Left ventricle myocardium inferior (tissue), 1 donor: ENCODE results near the gene KRT81. TPM values are rescaled to one million over a fixed set of nuclear protein-coding genes. Genes with fewer than 3 reads are reported as not detected.

ENCODE experiments used
- DNase-seq: peaks from one replicate; pipeline ENCODE4 v3.0.0-alpha.2; 2020
- H3K27ac ChIP-seq: fragments of 200-600 bp; replicated peaks from 2 replicates; pipeline ENCODE4 v1.8.0; 2021
- H3K27me3 ChIP-seq: fragments of 200-600 bp; 2 replicates; pipeline ENCODE4 v1.8.0; 2021; ENCODE audit warnings: low read depth
- H3K36me3 ChIP-seq: fragments of 200-600 bp; 2 replicates; pipeline ENCODE4 v1.8.0; 2021
- H3K4me1 ChIP-seq: fragments of 200-600 bp; 2 replicates; pipeline ENCODE4 v1.8.0; 2021
- H3K4me3 ChIP-seq: fragments of 200-600 bp; 2 replicates; pipeline ENCODE4 v1.8.0; 2021; ENCODE audit warnings: mild to moderate bottlenecking, moderate library complexity
- H3K9me3 ChIP-seq: fragments of 200-600 bp; replicated peaks from 2 replicates; pipeline ENCODE4 v1.8.0; 2021
- CTCF ChIP-seq: fragments of 200-600 bp; IDR thresholded peaks from 2 replicates; pipeline ENCODE4 v1.8.0; 2021; ENCODE audit warnings: antibody characterized with exemption, mild to moderate bottlenecking, borderline replicate concordance
- intact Hi-C: fragments of 100-400 bp; cut with micrococcal nuclease; formaldehyde crosslinking; loops from one replicate; pipeline ENCODE4 v1.11.0; 2022
- total RNA-seq: library from RNA; stranded (reverse); fragmentation: NEBNext Ultra II Directional; extraction: Animal tissue kit (Norgen Biotek cat#: 25700); gene quantifications from one replicate; pipeline ENCODE4 v1.2.1, GENCODE V29; 2021
- donor health status: DM: no; HTN: yes; CAD: no; lungs with severe emphysema.

Gene KRT81
- total RNA-seq, 1 donor from 2014 or later: not detected

GRCh38 chr12:52277486-52278245, 13.7 kb downstream of the KRT81 start:
- H3K27ac ChIP-seq: no peak overlapping the region
- H3K36me3 ChIP-seq: no peaks in the 10 kb centered on the region
- H3K9me3 ChIP-seq: no peaks in the 10 kb centered on the region
- peaks cover 30% of the 10 kb centered on the region for H3K4me1 ChIP-seq
- DNase-seq: no peak
- no peak overlapping the region for H3K4me3 ChIP-seq
- intact Hi-C loops: no loop called here
- TF ChIP-seq CTCF: no peak
- peaks cover 57% of the 10 kb centered on the region for H3K27me3 ChIP-seq

- Histone ChIP-seq H3K36me3 (no peaks in the 10 kb centered on the region), H3K4me1 (peaks cover 20% of the 10 kb centered on the region), H3K27me3 (peaks cover 67% of the 10 kb centered on the region), H3K27ac (no peak overlapping the region), H3K4me3 (no peak overlapping the region), H3K9me3 (no peaks in the 10 kb centered on the region)
- intact Hi-C loops: no loop called here
- DNase-seq: no peak
- TF ChIP-seq CTCF: no peak
These were observed 15.6 kb downstream of the KRT81 start for GRCh38 chr12:52275686-52276085.

- no peak within 1 kb of the TSS for H3K27ac ChIP-seq
- no peaks in the 10 kb centered on the region for H3K36me3 ChIP-seq
- DNase-seq: no peak
- no peak within 1 kb of the TSS for H3K4me3 ChIP-seq
- H3K27me3 ChIP-seq: peaks cover 74% of the 10 kb centered on the region
- intact Hi-C loops: no loop called here
- H3K9me3 ChIP-seq: no peaks in the 10 kb centered on the region
- TF ChIP-seq CTCF: no peak
- H3K4me1 ChIP-seq: peaks cover 10% of the 10 kb centered on the region
These were observed 16.7 kb downstream of the KRT81 start, which contains the start of gene KRT86 for GRCh38 chr12:52274521-52275120. Gene KRT86 (plus strand): TSS chr12:52274645. CDS start chr12:52301917, 27,272 bp downstream.

GRCh38 chr12:52271158-52271557, 20.2 kb downstream of the KRT81 start:
- no peaks in the 10 kb centered on the region for H3K36me3 ChIP-seq
- DNase-seq: no peak
- no peak overlapping the region for H3K27ac ChIP-seq
- no peak overlapping the region for H3K4me3 ChIP-seq
- no peaks in the 10 kb centered on the region for H3K9me3 ChIP-seq
- no peaks in the 10 kb centered on the region for H3K4me1 ChIP-seq
- intact Hi-C loops: no loop called here
- TF ChIP-seq CTCF: no peak
- peaks cover 64% of the 10 kb centered on the region for H3K27me3 ChIP-seq

- H3K27ac ChIP-seq: no peak overlapping the region
- TF ChIP-seq CTCF: no peak
- H3K27me3 ChIP-seq: peaks cover 58% of the 10 kb centered on the region
- no peaks in the 10 kb centered on the region for H3K9me3 ChIP-seq
- no peaks in the 10 kb centered on the region for H3K4me1 ChIP-seq
- intact Hi-C loops: no loop called here
- DNase-seq: no peak
- no peaks in the 10 kb centered on the region for H3K36me3 ChIP-seq
- no peak overlapping the region for H3K4me3 ChIP-seq
These were observed 20.7 kb downstream of the KRT81 start for GRCh38 chr12:52270541-52271070.
